ENCODE measurements around the gene RFNG.

The RFNG gene

DNA sequence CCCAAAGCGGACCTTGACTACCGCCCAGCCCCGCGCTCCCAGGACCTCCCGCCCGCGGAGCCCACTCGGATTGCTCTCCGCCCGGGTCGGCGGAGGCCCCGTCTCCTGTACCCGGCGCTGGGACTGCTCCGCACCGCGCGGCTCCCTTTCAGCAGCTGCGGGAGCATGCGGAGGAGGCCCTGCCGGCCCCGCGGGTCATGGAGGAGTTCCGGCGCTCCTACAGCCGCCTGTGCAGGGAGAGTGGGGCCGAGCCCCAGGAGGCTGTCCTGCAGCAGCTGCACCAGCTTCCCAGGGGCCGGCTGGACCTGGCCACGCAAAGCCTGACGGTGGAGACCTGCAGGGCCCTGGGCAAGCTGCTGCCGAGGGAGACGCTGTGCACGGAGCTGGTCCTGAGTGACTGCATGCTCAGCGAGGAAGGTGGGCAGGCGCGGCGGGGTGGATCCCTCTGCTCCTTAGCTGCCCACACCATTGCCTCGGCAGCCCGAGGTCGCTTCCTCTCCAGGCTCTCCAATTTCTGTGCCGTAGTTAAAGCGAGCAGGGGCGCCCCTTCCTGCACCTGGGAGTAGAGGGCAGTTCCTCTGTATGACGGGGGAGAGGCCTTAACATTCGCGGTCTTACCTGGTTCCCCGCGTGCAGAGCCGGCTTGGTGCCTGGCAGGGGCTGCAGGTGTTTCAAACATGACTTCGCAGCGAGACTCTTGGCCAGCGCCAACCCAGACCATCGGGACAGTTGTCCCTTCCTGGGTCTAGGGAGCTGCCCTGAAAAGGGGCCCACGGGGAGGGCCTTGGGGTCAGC is 28.0 kb downstream of the RFNG start:
- DNase-seq = no peak

DNA sequence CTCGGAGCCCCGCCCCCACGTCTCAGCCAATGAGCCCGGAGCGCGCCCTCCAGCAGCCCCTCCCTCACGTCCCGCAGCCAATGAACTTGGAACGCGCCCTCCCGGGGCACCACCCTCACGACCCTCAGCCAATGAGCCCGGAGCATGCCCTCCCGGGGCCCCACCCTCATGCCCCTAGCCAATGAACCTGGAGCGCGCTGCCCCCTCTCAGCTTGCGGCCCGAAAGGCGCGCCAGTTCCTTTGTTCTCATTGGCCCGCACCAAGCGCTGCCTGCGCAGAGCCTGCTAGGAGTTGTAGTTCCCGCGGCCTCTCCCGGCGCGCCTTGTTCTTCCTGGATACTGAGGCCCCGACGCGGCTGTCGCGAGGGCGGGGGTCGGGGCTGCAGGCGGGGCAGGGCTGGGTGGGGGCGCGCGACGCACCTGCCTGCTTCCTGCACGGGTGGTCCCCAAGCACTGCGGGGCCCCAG is 28.6 kb downstream of the RFNG start, which contains the start of gene LRRC45:
Gene LRRC45, plus strand, starts transcription at position 325 of the 466 bp plus-strand sequence. CDS start 339 bp downstream, outside the sequence.
- peak; percentile 100 for DNase-seq

DNA sequence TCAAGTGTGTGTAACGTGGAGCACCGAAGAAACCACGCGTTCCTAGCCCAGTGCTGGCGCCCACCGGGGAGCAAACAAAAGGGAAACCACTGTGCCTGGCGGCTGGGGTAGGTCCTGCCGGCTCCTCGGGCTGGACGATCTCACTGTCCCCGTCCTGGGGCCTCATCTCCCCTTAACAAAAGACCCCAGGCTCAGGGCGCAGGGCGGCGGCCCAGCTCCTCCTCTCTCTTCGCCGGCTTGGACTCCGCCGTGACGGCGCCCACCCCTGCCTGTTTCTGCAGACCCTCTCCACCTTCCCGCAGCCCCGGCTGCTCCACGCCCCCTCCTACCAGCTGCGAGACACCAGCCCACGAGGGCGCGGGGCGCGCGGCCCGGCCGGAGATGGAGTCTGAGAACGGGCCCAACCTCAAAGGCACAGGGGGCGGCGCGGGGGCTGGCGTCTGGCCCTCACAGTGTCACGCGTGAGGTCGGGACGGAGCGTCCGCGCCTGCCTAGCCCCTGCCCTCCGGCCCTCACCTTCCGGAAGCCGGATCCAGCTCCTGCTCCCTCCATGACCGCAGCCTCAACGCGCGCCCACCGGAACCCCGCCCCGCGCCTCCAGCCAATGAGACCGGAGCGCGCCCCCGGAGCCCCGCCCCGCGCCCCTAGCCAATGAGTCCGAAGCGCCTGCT is 29.2 kb downstream of the RFNG start, which contains the start of gene CENPX:
Gene CENPX, minus strand, starts transcription at position 569 of the 671 bp plus-strand sequence. Its CDS starts 17 bp downstream, at position 552.
- DNase-seq = no peak

DNA sequence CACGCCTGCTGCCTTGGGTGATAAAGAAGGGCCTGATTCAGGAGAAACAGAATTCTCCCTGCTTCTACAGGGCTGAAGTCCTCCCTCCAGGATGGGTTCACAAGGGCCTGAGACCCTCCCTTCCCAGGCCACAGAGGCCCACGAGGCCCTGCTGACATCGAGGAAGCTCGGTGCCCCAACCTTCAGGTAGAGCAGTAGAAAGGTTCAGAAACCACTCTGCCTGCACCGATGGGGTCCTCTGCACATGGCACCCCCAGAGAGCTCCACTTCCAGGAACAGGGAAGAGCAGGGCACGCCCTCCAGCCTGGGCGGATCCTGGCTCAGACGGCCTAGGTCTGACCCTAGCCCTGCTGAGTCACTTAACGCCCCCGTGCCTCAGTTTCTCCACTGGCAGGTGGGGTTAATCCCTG is 29.7 kb downstream of the RFNG start:
- no peak for DNase-seq

DNA sequence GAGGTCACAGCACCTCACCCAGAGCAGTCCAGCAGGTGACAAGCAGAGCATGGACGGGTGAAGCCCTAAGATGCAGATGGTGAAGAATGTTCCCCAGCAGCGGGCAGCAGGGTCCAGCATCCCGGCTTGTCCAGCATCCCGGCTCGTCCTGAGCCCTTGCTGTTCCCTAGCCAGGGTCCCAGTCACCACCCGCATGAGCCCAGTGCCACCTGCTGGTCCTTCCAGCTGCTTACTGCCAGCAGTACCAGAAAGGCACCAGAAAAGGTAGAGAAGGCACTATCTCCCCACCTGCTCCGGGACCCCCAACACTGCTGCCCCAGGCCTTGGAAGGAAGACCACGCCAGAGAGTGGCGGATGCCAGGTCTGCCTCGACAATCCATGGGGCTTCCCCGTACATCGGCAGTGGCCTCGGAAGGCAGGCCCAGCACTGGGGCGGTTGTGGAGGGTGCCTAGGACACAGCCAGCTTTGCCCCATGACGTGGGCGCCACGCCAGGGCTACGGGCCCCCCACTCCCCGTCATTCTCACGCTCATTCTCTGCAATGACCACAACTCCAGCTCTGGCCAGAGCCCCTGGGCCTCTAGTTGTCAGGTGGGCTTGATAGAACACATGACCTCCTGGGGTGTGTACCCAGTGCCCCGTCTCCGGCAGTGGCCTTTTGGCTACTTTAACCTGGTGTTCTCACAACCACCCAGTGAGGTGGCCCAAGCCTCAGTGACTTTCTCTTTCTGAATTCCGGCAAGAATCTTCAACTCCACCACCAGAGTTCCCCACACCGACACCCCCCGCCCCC is 30.3 kb downstream of the RFNG start:
- peak; percentile 24 for DNase-seq

DNA sequence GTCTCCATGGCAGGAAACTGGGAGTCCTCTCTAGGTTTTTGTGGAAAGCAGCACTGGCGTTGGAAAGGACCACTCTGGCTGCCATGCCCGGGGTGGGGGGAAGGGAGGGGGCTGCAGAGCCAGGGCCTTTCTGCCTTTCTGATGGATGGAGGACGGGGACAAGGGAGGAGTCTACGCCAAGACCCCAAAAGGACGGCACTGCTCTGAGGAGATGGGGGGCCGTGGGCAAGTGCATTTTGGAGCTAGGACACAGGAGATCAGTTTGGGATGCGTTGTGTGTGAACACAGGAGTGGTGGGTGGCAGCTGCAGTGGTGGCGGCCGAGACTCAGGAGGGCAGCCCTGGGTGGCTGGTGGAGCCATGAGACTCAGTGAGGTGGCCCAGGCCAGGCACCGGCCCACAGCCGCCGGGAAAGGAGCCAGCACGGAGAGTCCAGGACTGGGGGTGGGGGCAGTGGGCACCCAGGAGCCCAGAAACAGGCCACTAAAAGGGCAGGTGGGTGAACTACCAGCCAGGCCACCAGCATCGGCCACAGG is 31.0 kb downstream of the RFNG start:
- DNase-seq = no peak

DNA sequence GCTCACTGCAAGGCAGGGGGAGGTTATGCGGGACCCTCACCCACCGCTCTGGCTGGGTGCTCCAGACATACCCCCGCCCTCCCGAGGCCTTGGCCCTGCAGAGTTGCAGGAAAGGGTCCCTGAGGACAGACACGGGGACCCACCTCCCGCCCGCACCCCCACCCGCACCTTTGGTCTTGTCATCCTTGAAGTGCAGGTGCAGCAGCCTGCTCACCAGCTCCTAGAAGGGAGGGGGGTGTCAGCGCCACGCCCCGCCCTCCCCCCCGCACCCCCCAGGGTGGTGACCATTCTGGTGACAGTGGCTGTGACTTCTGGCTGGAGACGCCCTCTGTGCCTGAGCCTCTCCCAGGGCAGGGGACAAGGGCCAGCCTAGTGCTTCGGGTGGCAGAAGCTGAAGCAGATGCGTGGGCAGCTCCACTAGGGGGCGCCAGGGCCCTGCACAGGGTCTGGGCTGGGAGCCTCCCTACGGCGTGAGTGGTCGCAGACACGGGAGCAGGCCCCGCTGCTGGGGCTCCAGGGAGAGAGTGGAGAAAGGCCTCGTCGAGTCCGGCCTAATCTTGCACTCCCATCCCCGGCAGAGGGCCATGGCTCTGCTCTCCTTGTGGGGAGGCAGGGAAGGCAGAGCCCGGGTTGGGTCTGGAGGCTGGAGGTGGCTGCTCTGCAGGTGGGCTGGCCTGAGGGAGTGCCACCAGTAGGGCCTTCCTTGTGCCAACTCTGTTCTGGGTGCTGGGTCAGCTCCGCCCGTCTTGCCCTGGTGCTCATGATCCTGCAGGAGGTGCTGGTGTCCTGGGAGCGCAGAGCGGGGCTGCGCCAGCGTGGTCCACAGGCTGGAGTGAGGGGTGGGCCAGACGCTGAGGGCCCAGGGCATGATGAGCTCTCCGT is 31.7 kb downstream of the RFNG start:
- peak; percentile 44 for DNase-seq

DNA sequence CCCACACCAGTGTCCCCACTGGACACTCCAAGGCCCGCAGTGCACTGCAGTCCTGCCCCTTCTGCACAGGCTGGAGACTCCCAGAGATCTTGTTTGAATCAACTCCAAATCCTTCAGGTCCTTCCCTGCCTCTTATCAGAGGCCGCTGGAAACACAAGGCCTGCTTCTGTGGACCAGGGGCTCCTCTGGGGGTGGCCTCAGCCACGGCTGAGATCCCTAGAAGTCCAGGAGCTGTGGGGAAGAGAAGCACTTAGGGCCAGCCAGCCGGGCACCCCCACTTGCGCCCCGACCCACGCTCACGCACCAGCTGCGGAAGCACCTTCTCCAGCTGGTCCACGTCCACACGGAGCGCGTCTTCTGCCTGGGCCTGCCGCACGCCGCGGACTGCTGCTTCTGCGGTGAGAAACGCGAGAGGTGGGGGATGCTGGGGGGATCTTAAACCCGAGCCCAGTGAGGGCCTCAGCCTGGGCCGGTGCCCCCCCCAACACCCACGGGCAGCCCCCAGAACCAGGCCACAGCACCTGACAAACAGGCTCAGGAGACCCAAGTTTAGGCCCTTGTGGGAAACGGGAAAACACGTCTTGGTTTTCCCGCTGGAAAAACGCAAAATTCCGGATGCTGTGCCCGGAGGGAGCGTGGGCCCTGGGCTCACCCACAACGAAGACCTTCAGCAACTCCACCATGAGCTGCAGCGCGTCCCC is 32.5 kb downstream of the RFNG start:
- DNase-seq = no peak

DNA sequence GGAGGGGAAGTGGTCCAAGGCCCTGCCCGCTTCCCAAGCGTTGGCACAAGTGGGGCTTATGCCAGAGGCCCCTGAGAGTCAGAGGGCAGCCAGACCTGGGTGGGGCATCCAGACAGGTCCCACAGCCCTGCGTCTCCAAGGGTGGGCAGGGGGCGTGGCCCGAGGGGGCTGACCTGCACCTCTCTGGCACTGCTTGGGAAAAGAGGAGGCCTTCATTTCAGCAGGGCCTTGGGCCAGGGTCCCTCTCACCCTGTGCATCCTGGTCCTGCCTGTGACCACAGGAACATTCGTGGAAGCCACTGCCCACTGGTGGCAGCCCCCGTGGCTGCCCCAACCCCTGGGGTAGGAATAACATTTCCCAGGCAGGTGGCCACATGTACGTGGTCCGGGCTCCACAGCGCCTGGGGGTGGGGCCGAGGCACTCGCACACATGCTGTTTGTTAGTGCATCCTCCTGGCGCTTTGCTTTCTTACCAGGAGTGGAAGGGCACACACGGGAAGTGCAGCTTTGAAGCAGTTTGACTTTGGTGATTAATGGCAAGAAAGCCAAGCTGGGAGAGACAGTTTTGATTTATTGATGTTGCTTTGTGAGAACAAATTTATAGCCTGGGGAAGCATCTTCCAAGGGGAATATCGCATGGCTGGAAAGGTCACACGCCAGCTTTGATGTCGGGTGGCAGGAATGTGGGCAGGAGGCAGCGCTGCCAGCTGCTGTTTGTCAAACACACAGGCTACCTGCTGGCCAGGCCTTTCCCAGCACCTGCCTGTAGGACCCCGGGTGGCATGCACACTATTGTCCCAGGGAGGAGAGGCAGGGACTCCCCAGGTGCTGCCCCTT is 33.2 kb downstream of the RFNG start:
- DNase-seq = no peak

DNA sequence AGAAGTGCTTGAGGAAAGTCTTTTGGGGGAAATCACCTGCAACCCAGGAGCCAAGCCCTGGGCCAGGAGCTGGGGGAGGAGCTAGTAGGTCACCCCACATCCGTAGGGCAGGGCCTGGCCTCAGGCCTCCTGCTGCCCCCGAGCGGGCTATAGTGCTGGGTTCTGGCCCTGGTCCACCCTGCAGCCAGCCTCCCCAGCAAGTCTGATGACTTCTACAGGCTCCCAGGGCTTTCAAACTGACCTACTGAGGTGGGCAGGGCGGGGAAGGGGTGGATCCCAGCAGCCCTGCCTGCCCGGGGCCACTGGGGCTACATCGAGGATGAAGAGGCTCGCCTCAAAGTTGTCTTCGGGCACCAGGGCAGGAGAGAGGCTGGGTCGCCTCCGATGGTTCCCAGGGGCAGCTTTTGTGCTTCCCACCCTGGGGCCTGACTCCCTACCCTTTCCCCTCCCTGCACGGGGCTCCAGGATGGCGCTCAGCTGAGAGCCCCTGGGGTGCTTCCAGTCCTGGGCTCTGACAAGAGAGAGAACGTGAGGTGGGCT is 33.9 kb downstream of the RFNG start:
- DNase-seq = no peak

DNA sequence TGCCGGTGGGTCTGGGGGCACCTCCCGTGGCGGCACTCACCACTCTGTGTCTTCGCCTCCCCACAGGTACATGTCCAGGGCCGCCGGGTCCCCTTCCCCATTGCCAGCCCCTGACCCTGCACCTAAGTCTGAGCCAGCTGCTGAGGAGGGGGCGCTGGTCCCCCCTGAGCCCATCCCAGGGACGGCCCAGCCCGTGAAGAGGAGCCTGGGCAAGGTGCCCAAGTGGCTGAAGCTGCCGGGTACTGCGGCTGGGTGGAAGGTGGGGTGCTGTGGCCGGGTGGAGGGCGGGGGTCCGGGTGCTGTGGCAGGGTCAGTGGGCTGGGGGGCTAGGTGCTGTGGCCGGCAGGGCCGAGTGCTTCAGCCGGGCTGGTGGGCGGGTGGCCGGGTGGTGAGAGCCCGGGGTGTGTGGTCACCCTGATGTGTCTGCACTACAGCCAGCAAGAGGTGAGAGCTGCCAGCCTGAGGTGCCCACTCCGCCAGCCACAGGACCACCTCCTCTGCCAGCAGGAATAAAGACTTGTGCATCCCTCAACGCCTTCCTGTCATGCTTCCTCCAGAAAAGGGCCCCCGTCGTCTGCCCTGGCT is 34.6 kb downstream of the RFNG start:
- DNase-seq = no peak

DNA sequence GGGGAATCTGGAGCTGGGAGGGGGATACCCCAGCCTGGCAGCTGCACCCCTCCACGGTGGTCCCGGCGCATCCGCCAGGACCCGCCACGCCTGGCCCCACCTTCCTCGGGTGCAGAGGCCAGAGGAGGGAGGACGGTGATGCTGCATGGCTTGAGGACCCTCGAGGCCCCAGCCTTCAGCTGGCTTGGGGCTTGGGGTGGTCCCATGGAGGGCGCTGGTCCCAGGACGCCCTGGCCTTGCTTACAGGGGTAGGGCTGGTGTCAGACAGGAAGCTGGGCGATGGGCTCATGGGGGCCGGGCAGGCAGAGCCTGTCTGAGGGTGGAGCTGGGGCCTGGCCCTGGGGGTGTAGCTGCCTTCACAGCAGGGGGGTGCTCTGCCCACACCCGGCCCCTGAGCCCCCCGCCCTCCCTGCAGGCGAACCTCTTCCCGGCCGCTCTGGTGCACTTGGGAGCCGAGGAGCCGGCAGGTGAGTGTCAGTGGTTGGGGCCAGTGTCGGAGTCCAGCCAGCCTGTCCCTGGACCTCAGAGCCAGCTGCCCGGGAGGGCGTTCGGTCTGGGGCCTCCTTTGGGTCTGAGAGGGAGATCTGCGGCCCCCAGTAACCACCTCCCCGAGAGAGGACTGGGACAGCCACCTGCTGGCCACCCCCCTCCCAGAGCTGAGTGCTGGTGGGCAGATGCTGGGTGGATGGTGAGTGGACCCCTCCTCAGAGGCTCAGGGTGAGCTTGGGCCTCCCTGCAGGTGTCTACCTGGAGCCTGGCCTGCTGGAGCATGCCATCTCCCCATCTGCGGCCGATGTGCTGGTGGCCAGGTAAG is 35.3 kb downstream of the RFNG start:
- DNase-seq = no peak

DNA sequence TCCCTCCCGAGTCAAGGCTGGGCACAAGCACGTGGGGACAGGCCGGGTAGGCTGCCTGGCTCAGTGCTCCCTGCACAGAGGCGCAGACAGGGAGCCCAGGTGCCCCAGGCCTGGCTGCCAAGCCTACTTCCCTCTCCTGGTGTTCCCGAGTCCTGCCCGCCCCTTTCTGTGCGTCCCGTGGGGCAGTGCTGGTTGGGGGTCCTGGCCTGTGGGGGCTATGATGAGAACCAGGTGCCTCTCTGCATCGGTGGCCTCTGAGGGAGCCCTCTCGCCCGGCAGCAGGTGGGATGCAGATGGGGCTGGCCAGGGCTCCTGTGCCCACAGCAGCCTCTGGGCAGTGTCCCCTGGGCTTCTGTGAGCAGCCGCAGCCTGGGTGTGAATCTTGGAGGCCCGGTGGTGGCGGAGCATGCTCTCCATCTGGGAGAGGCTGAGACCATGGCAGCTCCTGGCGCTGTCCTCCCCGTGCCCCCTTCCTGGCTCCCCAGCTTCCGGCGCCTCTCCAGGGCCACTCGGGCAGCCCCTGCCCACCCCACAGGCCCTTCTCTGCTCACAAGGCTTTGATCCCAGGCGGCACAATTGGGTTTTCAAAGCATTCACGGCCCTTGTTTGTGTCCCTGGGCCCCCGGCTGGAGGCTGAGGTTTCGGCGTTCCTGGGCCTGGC is 36.2 kb downstream of the RFNG start:
- no peak for DNase-seq

DNA sequence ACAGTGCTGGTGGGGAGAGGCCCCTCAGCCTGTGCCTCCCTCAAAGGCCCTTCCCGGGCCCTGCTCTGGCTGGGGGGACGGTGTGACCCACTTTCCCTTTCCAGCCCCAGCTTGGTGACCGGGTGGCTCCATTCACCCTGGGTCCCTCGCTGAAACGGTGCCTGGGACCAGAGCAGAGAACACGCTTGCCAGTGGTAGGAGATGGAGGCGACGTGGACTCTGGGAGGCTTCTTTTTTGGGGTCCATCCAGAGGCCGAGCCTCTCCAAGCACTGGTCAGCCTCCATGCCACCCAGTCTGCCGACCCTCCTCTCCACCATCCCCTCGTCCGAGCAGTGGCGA is 36.7 kb downstream of the RFNG start:
- no peak for DNase-seq

DNA sequence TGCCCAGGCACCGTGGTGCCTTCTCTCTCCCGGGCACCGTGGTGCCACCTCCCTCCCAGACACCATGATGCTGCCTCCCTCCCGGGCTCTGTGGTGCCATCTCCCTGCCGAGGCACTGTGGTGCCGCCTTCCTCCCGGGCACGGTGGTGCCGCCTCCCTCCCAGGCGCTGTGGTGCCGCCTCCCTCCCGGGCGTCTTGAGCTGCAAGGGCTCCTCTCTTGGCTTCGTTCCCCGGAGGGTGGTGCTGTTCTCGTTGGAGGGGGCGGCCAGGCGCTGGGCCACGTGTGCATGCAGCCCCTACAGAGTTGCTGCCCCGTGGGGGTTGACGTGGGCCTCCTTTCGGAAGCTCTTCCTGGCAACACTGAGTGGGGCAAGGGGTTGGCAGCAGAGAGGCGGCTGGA is 37.2 kb downstream of the RFNG start:
- peak; percentile 43 for DNase-seq

DNA sequence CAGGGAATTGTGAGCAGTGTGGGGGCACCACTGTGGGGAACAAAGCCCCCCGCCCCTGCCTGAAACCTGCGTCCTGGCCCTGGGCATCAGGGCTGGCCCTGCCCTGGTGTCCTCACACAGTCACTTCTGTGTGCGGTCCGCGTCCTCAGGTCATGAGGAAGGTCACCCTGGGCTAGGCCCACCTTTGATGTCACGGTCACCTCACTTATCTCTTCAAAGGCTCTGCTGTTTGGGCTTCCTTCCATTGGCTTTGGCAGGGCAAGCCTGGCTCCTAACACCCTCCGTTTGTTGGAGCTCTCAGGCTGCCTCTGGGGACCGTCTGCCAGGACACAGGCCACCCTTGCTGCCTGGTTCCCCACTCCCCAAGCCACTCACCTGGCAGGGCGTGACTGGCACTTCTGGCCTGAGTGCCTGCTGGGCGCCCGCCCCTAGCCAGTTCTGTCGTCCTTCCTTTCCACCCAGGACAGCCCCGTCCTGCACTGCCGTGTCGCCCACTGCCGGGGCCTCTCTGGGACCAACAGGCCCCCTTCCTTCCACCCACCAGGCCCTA is 37.8 kb downstream of the RFNG start:
- DNase-seq = no peak

DNA sequence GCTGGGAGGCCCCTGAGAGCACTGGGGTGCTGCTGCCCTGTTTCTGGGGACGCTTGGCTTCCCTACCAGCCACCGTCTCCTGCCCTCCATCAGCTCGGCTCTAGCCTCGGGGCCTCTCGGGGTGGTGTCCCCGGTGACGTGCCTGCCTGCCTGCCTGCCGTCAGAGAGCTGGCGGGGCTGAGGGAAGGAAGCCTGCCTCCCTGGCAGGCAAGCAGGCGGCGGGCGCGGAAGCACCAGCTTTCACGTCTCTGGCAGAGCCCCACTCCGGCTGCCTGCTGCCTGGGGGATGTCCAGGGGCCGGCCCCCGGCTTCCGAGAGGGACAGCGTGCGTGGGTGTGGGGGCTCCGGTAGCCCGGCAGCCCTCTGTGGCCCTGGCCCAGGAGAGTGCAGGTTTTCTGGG is 38.3 kb downstream of the RFNG start:
- no peak for DNase-seq

Data from NCI-H1436 (cell line).